ENCODE results near the gene PTPRG.
A peak's percentile ranks its signal among the peaks of the same experiment; 100 is the strongest.

Gene PTPRG

DNA sequence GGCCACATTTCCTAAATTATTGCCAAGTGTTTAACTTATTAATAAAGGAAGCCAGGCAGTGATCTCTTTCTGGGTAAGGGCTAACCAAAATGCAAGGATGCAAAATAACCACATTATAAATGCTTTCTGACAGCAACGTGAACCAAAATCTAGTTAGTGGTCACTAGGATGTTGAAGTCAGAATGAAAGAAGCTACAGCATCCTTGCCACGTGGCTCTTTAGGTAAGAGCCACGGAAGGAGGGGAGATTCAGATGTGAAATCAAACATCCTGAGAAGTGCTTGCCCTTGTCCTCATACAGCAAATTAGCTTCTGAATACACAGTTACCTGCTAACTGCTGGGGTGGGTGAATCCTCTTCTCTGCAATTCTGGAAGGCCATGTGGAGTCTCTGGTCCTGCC lies 565.7 kb downstream of the PTPRG start:
- TF ChIP-seq, protein P1, sequence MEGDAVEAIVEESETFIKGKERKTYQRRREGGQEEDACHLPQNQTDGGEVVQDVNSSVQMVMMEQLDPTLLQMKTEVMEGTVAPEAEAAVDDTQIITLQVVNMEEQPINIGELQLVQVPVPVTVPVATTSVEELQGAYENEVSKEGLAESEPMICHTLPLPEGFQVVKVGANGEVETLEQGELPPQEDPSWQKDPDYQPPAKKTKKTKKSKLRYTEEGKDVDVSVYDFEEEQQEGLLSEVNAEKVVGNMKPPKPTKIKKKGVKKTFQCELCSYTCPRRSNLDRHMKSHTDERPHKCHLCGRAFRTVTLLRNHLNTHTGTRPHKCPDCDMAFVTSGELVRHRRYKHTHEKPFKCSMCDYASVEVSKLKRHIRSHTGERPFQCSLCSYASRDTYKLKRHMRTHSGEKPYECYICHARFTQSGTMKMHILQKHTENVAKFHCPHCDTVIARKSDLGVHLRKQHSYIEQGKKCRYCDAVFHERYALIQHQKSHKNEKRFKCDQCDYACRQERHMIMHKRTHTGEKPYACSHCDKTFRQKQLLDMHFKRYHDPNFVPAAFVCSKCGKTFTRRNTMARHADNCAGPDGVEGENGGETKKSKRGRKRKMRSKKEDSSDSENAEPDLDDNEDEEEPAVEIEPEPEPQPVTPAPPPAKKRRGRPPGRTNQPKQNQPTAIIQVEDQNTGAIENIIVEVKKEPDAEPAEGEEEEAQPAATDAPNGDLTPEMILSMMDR (IDR thresholded peaks at IDR 0.05; ENCODE audit: insufficient read depth, low read length, poor library complexity, severe bottlenecking), result no peak
- Histone ChIP-seq H3K36me3 (ENCODE audit: control insufficient read depth, insufficient read depth, low read length) (no peaks in the 10 kb centered on the region), H3K4me3 (replicated peaks; ENCODE audit: low read depth, low read length) (no peak overlapping the region), H3K27me3 (replicated peaks; ENCODE audit: control insufficient read depth, insufficient read depth, low read length) (no peaks in the 10 kb centered on the region)
- no peak for DNase-seq (ENCODE audit: extremely low read depth, insufficient read length)

DNA sequence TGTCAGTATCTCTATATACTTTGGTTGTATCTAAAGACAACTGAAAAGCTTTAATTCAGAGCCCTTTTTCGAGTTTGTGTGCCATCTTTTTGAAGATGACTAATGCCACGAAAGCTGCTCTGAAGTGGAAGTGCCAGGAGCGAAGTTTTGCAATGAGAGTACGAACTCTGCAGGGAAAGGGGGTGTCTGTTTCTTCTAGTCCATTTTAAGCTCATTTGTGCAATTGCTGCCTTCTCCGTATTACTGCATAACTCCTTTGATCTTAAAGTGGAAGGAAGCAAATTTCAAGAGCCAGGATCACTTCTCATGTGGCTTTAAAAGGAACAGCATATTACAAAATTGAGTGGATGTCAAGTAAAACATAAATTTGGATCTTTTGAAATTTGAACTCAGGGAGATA lies 566.7 kb downstream of the PTPRG start:
- TF ChIP-seq, protein P1 (IDR thresholded peaks at IDR 0.05; ENCODE audit: insufficient read depth, low read length, poor library complexity, severe bottlenecking), result no peak
- DNase-seq (ENCODE audit: extremely low read depth, insufficient read length), result no peak
- H3K36me3 ChIP-seq (ENCODE audit: control insufficient read depth, insufficient read depth, low read length), result no peaks in the 10 kb centered on the region

DNA sequence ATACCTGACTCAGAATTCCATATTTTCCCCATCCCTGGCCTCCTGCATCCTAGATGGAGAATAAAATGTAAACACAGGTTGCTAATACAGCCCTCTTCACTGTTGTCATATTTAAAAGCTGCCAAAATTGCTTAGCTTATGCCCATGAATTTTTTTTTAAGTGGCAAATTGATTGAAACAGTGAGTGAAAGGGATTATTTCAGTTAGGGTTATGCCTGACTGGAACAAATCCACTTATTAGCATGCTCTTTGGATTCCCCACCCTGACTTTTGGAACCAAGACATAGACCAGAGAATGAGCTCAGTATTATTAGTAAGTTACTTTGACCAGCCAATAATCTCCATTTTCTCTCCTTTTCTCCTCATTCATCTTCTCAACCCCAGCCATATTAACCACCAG lies 567.3 kb downstream of the PTPRG start:
- TF ChIP-seq, protein P1 (IDR thresholded peaks at IDR 0.05; ENCODE audit: insufficient read depth, low read length, poor library complexity, severe bottlenecking), result no peak
- no peaks in the 10 kb centered on the region for H3K27me3 ChIP-seq (replicated peaks; ENCODE audit: control insufficient read depth, insufficient read depth, low read length)
- no peak overlapping the region for H3K4me3 ChIP-seq (replicated peaks; ENCODE audit: low read depth, low read length)
- H3K36me3 ChIP-seq (ENCODE audit: control insufficient read depth, insufficient read depth, low read length), result no peaks in the 10 kb centered on the region
- DNase-seq (ENCODE audit: extremely low read depth, insufficient read length), result no peak

More for the DNA sequence above, 566.7 kb downstream of the PTPRG start:
- H3K27me3 ChIP-seq (replicated peaks; ENCODE audit: control insufficient read depth, insufficient read depth, low read length), result no peaks in the 10 kb centered on the region
- H3K4me3 ChIP-seq (replicated peaks; ENCODE audit: low read depth, low read length), result no peak overlapping the region

DNA sequence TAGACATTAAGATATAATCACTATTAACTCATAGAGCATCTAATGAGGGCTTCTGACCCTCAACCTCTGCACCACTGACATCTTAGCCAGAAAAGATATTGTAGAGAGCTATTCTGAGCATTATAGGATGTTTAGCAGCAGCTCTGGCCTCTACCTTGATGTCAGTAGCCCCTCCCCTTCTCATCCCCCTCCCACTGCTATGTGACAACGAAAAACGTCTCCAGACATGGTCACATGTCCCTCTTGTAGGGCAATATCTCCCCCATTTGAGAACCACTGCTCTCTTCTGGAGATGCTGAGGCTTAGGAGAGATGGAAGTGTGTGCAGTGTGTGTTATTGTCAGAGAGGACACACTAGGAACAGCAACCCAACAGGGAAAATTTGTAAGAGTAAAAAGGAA lies 569.7 kb downstream of the PTPRG start:
- TF ChIP-seq, protein P1 (IDR thresholded peaks at IDR 0.05; ENCODE audit: insufficient read depth, low read length, poor library complexity, severe bottlenecking), result no peak
- Histone ChIP-seq H3K36me3 (ENCODE audit: control insufficient read depth, insufficient read depth, low read length) (no peaks in the 10 kb centered on the region), H3K4me3 (replicated peaks; ENCODE audit: low read depth, low read length) (no peak overlapping the region), H3K27me3 (replicated peaks; ENCODE audit: control insufficient read depth, insufficient read depth, low read length) (no peaks in the 10 kb centered on the region)
- DNase-seq (ENCODE audit: extremely low read depth, insufficient read length), result no peak

DNA sequence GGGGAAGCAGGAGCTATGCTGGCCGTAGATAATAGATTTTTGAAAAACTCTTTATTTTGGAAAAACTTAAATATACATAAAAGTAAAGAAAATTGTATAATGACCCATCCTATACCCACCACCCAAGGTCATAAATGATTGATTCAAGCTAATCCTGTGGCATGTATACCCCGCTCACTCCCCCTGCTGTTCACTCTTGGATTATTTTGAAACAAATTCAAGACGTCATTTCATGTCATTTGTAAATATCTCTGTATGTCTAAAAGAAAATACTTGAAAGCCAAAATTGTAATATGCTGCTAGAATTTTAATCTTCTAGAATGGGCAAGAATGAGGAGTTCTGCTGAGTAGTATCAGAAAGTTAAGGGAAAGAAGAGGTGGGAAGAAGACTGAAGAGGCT lies 570.2 kb downstream of the PTPRG start:
- no peak for DNase-seq (ENCODE audit: extremely low read depth, insufficient read length)
- TF ChIP-seq, protein P1 (IDR thresholded peaks at IDR 0.05; ENCODE audit: insufficient read depth, low read length, poor library complexity, severe bottlenecking), result peak; percentile 19
- H3K36me3 ChIP-seq (ENCODE audit: control insufficient read depth, insufficient read depth, low read length), result no peaks in the 10 kb centered on the region
- no peak overlapping the region for H3K4me3 ChIP-seq (replicated peaks; ENCODE audit: low read depth, low read length)
- H3K27me3 ChIP-seq (replicated peaks; ENCODE audit: control insufficient read depth, insufficient read depth, low read length), result no peaks in the 10 kb centered on the region

DNA sequence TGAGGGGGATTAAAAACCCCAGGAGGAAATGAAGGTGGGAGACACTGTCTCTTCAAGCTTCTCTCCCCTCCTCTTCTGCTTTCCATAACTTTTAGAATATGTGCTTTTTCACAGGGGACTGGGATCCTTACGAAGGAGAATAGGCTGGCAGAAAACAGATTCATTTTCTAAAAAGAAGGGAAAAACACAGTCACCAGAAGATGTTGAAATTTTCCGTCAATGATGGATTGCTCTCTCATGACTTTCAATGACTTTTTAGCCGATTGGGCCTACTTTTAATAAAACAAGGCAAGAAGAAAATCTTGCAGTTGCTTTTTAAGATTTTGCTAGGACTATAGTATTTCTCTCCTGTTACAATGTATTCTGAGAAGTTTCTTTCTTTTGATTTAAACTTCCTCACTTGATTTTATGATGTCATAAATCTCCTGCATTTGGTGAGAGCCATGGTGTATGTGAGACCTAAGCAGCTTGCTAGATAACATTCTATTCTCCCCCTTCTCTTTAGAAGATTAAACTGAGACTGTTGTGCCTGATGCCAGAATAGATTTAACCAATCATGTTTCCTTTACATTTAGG lies 570.7 kb downstream of the PTPRG start:
- Histone ChIP-seq H3K36me3 (ENCODE audit: control insufficient read depth, insufficient read depth, low read length) (no peaks in the 10 kb centered on the region), H3K27me3 (replicated peaks; ENCODE audit: control insufficient read depth, insufficient read depth, low read length) (no peaks in the 10 kb centered on the region), H3K4me3 (replicated peaks; ENCODE audit: low read depth, low read length) (no peak overlapping the region)
- no peak for DNase-seq (ENCODE audit: extremely low read depth, insufficient read length)
- TF ChIP-seq, protein P1 (IDR thresholded peaks at IDR 0.05; ENCODE audit: insufficient read depth, low read length, poor library complexity, severe bottlenecking), result no peak
